GM19099 (cell line): ENCODE results near the gene ASTN1.

Experiments used
- POLR2A ChIP-seq: IDR thresholded peaks from 3 replicates; pipeline ENCODE4 v1.6.1; 2011; ENCODE audit warnings: low read depth; ENCODE audit not compliant: insufficient read length; ENCODE audit errors: extremely low read depth

The ASTN1 gene

DNA sequence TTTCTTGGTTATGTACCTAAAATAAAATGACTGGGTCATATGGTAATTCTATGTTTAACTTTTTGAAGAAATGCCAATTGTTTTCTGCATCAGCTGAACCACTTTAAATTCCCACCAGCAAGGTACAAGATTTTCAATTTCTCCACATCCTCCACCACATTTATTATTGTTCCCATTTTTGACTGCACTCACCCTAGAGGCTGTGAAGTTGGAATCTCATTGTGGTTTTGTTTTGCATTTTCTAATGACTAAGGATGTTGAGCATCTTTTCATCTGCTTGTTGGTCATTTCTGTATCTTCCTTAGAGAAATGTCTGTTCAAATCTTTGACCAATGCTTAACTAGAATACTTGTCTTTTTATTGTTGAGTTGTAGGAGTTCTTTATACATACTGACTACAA lies 72.5 kb downstream of the ASTN1 start:
- no peak for TF ChIP-seq POLR2A

DNA sequence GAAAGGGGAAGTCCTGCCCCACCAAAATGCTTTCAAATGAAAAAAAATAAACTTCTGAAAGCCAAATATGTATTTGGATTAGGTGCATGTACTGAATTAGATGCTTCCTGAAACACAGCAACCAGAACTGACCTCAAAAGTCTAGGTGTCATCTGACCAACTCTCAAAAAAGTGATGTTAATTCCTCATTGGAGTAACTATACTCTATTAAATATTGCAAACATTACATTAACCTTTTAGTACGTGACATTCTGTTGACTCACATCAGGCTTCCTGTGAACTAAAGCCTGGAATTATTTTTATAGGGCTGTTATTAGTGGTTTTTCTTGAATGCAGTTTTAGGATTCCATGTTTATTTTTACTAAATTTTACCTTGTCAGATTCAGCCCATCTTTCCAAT lies 73.5 kb downstream of the ASTN1 start:
- TF ChIP-seq POLR2A, result no peak

DNA sequence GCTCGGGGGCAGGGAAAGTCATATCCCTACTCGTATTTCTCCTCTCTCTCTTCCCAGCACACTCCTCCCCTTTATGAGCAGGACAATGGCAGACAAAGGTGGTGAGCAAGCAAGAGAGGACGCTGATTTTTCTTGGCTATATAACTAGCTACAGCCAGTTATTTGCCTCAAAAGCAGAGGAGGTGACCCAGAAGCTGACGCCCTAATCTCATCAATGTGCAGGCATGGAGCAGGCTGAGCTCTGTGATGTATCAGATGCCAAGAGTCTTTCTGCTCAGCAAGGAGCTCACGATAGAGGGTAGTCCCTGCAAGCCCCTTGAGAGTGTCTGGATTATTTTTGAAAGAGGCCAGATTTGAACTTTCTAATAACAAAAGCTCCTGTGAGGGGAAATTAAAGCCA lies 75.5 kb downstream of the ASTN1 start:
- TF ChIP-seq POLR2A, result no peak

DNA sequence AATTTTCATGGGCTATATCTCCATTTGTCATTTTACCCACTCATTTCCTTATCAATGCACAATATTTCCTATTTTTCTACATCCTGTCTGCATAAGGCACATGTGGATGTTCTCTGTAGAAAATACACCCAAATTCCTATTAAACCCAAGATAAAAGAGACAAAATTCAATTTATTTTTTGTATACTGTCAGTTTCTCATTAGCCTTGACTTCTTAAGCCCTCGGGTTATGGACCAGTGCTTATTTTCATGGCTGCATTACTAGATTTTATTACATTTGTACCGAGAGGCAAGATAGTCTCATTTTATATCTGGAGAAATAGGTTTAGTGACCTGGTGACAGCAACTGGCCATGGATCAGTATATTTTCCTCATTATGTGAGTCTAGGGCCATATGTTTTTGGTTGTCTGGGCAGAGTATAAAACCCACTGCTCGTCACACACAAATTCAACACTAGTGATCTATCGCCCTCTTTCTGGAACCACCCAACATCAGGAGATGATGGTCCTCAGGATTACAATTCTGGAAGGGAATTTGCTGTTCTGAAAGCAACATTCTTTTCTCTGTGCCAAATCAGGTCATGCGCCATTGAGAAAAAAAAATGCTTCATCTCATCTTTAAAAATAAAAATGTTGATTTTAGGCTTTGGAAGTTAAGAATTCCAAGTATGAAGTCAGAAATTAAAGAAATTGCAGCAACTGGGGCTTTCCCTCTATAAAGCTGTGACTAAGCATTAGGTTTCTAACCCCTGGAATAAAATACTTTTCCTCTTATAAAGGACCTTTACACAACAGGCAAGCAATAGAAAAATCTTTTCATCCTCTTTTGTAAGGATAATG lies 81.4 kb downstream of the ASTN1 start:
- no peak for TF ChIP-seq POLR2A

DNA sequence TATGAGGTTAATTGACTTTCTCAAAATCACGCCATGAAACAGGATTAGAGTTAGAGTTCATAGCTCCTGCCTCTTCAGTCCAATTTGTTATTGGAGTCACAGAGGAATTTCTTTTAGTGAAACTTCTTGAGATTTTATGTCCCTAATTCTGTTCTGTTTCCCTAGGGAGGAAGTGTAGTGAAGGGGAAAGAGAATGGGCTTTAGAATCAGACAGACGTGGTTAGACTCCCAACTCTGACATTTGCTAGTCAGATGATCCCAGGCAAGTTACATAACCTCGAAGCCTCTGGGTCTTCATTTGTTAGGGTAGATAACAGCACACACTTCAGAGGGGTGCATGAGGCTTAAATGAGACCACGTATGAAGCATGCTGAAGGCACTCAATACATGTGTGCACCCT lies 83.9 kb downstream of the ASTN1 start:
- TF ChIP-seq POLR2A, result no peak

- no peak for TF ChIP-seq POLR2A
Measured at GRCh38 chr1:177077734-177078499, 86.6 kb downstream of the ASTN1 start.

- no peak for TF ChIP-seq POLR2A
Measured at GRCh38 chr1:177077006-177077405, 87.5 kb downstream of the ASTN1 start.

DNA sequence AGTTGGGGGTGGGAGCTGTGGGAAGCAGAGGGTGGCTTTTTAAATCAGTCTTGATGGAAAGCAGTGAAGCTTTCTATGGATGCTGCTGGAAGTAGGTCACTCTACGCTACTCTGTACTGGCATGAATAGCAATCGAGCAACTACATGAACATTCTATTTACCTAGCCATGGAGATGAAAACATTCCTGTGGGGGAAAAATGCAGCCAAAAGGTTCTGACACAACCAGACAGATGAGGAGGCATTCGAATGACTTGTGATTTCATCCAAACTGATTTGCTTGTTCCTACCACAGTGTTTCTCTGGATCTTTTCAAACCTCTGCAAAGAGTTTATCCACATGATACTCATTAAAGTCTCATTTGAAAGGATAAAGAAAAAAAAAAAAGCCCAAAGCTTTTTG lies 95.0 kb downstream of the ASTN1 start:
- no peak for TF ChIP-seq POLR2A

- no peak for TF ChIP-seq POLR2A
Measured at GRCh38 chr1:177067752-177068410, 96.6 kb downstream of the ASTN1 start.

DNA sequence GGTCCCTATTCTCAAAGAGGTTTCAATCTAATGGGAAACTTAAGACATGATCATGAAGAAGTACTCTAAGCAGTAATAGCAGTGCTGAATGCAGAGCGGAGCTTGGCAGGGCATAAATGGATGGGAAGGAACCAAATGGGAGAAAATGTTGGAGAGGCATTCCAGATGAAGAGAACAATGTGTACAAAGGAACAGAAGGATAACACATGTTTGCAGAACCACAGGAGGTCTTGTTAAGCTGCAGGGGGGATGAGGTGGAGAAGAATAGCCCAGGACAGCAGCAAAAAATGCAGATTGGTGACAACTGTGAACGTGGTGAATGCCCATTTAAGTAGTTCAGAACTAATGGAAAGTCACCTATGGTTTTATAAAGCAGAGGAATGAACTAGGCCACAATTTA lies 99.1 kb downstream of the ASTN1 start:
- no peak for TF ChIP-seq POLR2A

DNA sequence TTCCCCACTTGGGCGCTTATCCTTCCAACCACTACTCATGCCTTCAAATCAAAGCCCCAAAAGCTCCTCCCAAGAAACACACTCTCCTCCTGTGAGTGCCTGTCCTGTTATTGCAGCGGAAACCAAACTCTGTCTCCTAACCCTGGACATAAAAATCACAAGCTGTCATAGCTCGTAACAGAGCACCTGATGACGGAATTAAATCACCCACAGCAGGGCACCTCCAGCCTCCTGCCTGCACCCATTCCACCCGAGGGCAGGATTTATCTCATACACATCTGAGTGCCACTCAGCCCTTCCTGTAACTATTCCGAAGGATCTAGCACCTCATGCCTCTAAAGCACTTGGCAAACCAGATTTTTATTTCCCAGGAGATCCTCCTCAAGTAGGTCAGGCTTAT lies 100.9 kb downstream of the ASTN1 start:
- TF ChIP-seq POLR2A, result no peak

DNA sequence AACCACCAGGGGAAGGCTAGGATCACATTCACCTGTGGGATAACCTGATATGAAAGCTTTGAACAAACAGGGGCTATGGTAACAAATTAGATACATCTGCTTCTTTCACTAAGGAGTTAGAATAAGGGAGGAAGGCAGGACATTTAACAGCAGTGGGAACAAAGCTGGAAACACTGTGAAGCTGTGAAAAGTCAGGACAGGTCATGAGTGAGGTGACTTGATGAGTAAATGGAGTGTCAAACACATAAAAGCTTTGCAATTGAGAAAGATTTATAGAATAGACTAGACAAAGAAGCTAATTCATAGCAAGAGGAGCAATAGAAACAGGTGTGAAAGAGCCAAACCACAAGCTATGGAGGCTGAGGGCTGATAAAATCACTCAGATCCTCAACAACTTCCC lies 110.0 kb downstream of the ASTN1 start:
- TF ChIP-seq POLR2A, result no peak

- no peak for TF ChIP-seq POLR2A
Measured at GRCh38 chr1:177053648-177054047, 110.9 kb downstream of the ASTN1 start.

DNA sequence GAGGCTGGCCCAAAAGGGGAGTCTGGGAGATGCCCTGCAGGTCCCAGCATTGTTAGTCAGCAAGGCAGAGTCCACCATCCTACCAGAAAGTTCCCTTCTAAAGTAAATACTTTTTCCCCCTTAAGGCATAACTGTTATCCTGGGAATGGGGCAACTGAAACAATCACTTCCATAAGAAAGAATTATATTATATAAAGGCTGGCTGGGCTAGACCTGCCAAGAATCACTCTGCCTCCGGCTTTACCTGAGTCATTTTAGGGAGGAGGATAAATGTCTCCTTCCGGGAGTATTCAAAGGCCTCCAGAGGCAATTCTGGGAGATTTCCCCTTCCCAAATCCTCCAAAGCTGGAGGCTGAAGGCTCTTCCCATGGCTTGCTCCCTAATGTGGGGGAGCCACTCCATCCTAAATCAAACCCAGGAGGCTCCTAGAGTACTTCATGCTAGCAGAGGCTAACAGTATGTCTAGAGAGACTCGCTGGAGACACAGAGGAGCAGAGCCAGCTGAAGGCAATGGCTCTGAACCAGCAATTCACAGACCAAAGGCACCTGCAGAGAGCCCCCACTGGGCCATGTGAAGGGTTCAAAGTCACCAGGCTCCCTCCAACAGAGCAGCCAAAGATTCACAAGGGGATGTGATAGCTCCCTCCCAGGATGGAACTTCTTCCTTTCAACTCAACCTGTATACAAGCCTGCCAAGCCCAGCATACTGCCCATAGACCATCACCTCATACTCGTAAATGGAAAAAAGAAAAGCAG lies 116.0 kb downstream of the ASTN1 start:
- TF ChIP-seq POLR2A, result no peak

- no peak for TF ChIP-seq POLR2A
Measured at GRCh38 chr1:177045151-177045550, 119.4 kb downstream of the ASTN1 start.
